GM18498 (cell line): ENCODE data around the gene GLYATL1B.
A peak's percentile ranks its signal among the peaks of the same experiment; 100 is the strongest.
"Not testable (repeated sequence)": the region's sequence is repeated elsewhere in the genome, so short reads cannot be mapped to it uniquely, and the experiment has no call there.

Source experiments
- ATAC-seq: cut with Tn5 transposase; IDR thresholded peaks from one replicate; pipeline ENCODE4 v1.9.1; 2021; ENCODE audit warnings: mild to moderate bottlenecking, moderate library complexity; ENCODE audit not compliant: unreplicated experiment

The GLYATL1B gene

DNA sequence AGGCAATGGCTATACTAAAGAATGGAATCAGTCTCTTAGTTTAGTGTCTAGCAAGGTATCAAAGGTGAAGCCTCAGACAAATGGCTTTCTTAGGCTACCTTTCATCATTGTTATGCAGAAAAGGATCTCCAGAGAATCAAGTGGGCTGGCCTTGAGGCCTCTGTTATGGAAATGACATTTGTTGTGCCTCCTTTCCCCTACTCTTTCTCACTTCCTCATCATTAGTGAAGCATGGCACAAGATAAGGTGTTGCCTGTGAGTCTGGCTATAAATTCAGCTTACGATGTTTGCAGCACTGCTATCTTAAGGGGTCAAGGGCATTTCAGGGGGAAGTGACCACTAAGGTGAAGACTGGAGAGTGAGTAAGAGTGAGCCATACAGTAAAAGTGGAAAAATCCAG is 9.1 kb downstream of the GLYATL1B start:
- ATAC-seq: peak; percentile 87

DNA sequence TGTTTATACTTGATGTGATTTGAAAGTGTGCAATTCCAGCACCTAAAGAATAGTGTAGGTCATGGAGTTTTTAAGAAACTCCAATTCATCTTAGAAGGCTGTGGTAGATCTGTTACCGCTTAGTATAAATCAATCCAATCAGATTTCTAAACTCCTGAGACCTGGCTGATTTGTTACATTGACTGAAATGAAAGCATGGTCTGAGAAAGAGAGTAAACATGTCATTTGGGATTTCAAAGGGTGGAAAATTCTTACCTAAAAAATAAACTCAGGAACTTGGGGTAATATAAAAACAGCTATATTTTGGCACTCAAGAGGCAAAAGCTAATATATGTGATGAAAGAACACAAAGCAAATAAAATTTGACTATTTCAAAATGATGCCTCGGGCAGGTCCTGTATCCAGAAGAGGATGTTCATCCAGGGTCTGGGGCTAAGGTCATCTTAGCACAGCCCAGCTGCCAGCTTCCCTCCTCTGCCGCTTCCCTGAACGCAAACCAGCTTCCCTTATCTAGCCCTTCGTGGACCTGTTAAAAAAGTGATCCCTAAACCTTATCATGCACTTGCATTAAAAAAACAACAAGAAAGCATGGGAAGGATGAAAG is 10.0 kb downstream of the GLYATL1B start:
- ATAC-seq: not testable (repeated sequence)

DNA sequence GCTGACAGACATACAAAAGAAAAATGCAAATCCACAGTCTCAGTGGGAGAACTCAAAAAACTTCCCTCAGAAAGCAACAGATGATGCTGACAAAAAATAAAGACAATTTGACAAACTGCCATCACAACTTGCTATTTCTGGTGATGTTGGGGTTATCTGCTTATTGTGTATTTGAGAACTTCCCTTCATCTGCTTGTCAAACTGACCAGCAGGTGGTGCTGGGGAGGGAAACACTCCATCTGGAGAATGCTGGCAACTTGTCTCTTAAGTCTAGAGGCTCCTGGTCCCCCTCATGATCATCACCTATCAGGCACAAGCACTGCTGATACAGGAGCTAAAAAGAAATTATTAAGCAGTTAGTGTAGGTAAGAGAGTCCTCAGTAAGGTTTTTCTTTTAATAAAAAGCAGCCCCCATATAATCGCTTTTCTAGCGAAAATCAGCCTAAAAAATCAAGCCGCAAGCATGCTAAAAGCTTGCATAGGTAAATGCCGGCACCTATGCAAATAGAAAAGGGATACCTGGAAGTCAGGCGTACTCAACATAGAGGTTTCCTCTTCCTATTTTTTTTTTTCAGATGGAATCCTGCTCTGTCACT is 11.1 kb downstream of the GLYATL1B start:
- peak; percentile 49 for ATAC-seq

DNA sequence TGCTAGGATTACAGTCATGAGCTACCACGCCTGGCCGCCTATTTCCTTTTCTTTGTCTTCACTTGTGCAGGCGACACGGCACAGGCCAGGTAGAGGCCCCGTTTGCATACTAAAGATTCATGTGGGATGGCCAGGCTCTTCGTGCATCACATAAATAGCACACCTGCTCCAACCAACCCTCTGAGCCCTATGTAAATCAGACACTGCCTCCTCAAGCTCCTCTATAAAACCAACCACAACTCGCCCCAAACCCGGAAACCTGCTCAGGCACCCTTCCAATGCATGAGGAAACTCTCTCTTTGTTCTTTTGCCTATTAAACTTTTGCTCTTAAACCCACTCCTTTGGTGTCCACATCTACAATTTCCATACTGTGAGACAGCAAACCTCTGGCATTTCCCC is 11.8 kb downstream of the GLYATL1B start:
- not testable (repeated sequence) for ATAC-seq

- ATAC-seq: peak; percentile 72
Measured at GRCh38 chr11:59102259-59102765, 16.2 kb downstream of the GLYATL1B start.

- peak; percentile 81 for ATAC-seq
Measured at GRCh38 chr11:59106363-59107336, 20.5 kb downstream of the GLYATL1B start, which contains the start of gene FAM111B. TSS of gene FAM111B (plus strand) at chr11:59107237. CDS start at chr11:59109626, 2,389 bp downstream.

GRCh38 chr11:59107721-59108120 is 21.6 kb downstream of the GLYATL1B start:
- not testable (repeated sequence) for ATAC-seq

GRCh38 chr11:59112494-59112893 is 26.4 kb downstream of the GLYATL1B start:
- ATAC-seq: no peak

- no peak for ATAC-seq
Measured at GRCh38 chr11:59114344-59114743, 28.2 kb downstream of the GLYATL1B start.

DNA sequence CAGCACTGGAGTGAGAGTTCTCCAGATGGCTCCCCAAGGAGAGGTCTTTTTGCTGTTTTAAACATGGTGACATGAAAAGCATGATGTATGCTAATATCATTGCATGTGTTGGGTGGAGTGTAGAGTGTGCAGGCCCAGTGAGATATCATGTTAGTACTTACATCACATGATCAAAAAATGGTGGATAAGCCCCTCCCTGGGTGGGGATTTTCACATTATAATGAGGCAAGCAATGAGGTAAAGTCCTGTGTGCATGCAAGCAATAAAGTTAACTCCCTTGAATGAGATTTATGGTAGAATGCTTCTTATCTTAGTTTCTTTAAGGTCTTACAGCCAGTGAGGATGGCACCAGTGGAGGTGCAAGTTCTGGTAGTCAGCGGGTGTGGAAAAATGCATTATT is 29.4 kb downstream of the GLYATL1B start:
- ATAC-seq: no peak

DNA sequence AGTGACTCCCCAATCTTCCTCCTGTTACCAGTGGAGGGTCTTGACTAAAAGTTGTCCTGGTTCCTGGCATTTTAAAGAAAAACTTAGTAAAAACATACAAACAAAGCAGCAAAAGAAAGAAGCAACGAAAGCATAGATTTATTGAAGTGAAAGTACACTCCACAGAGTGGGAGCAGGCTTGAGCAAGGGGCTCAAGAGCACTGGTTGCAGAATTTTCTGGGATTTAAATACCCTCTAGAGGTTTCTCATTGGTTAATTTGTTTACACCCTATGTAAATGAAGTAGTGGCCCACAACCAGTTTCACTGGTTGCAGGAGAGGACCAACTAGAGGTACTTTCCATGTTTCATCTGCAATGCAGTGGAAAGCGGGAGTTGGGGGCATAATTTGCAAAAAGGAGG is 31.7 kb downstream of the GLYATL1B start:
- no peak for ATAC-seq

DNA sequence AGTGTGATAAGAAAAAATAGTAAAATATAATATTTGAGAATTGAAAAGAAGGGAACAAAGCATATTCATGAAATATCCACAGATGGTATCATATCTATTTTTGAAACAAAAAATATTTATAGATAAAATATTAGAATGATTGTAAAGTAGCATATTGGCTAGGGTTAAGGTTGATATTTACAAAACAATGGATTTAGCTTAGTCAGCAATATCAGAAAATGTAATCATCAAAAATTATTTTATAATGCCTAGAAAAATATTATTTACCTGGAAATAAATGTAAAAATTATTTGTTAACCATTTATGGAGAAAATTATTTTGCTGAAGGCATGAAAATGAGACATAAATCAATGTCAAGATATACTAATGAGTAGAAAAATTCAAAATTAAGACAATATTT is 33.7 kb downstream of the GLYATL1B start:
- ATAC-seq: no peak

GRCh38 chr11:59135648-59136461 is 49.7 kb downstream of the GLYATL1B start:
- ATAC-seq: peak; percentile 98

GRCh38 chr11:59136551-59136950 is 50.4 kb downstream of the GLYATL1B start:
- not testable (repeated sequence) for ATAC-seq

GRCh38 chr11:59137190-59137589 is 51.1 kb downstream of the GLYATL1B start:
- no peak for ATAC-seq

DNA sequence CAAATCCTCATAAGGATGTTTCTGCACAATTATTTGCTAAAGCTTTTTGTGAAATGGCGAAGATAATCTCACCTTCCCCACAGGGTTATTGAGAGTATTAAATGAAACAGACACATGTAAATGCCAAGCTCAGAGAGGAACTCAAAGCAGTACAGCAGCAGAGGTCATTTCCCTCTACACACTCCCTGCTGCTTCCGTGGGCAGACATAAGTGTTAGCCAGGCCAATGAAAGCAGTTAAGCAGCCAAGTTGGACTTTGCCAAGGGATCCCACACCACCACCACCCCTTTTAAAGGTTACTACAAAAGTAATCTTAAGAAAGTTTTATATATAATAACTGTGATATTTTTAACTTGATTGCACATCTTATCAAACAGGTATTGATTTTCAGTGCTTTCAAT is 52.5 kb downstream of the GLYATL1B start:
- ATAC-seq: no peak

DNA sequence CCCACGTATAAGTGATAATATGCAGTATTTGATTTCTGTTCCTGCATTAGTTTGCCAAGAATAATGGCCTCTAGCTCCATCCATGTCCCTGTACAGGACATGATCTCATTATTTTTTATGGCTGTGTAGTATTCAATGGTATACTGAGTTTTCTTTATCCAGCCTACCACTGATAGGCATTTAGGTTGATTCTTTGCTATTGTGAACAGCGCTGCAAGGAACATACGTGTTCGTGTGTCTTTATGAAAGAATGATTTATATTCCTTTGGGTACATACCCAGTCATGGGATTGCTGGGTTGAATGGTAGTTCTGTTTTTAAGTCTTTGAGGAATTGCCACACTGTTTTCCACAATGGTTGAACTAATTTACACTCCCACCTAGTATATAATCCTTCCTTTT is 55.1 kb downstream of the GLYATL1B start:
- no peak for ATAC-seq

- ATAC-seq: peak; percentile 0
Measured at GRCh38 chr11:59141673-59142460, 55.8 kb downstream of the GLYATL1B start.
